ENCODE data around the gene NEK8.
A peak's percentile ranks its signal among the peaks of the same experiment; 100 is the strongest.

NEK8 gene

GRCh38 chr17:28703552-28704218, 24.9 kb upstream of the NEK8 start:
- no peaks in the 10 kb centered on the region for H3K27me3 ChIP-seq (ENCODE audit: low read depth)
- H3K36me3 ChIP-seq (replicated peaks): peaks cover 52% of the 10 kb centered on the region
- in situ Hi-C loops (cut with MboI; ENCODE audit: low sequenced_read_pairs): no loop called here
- no peaks in the 10 kb centered on the region; the same call in 1 of the 2 replicates for H3K9me3 ChIP-seq
- no peaks in the 10 kb centered on the region for H3K4me1 ChIP-seq
- no peak for DNase-seq (ENCODE audit: low spot score in 2 of 2)
- no peak overlapping the region for H3K4me3 ChIP-seq

GRCh38 chr17:28704219-28704858, 24.2 kb upstream of the NEK8 start:
- DNase-seq (ENCODE audit: low spot score in 2 of 2): no peak
- H3K27me3 ChIP-seq (ENCODE audit: low read depth): no peaks in the 10 kb centered on the region
- in situ Hi-C loops (cut with MboI; ENCODE audit: low sequenced_read_pairs): no loop called here
- H3K9me3 ChIP-seq: no peaks in the 10 kb centered on the region; the same call in 1 of the 2 replicates
- H3K4me3 ChIP-seq: no peak overlapping the region
- peaks cover 46% of the 10 kb centered on the region for H3K36me3 ChIP-seq (replicated peaks)
- H3K4me1 ChIP-seq: no peaks in the 10 kb centered on the region

- DNase-seq (ENCODE audit: low spot score in 2 of 2): no peak
- no peaks in the 10 kb centered on the region for H3K27me3 ChIP-seq (ENCODE audit: low read depth)
- no peak overlapping the region for H3K4me3 ChIP-seq
- H3K4me1 ChIP-seq: peaks cover 7% of the 10 kb centered on the region
- peaks cover 37% of the 10 kb centered on the region for H3K36me3 ChIP-seq (replicated peaks)
- in situ Hi-C loops (cut with MboI; ENCODE audit: low sequenced_read_pairs): no loop called here
- H3K9me3 ChIP-seq: no peaks in the 10 kb centered on the region; the same call in 1 of the 2 replicates
Measured at GRCh38 chr17:28705074-28705659, 23.4 kb upstream of the NEK8 start.

GRCh38 chr17:28705728-28706334, 22.8 kb upstream of the NEK8 start:
- H3K9me3 ChIP-seq: no peaks in the 10 kb centered on the region; the same call in 1 of the 2 replicates
- DNase-seq (ENCODE audit: low spot score in 2 of 2): no peak
- H3K36me3 ChIP-seq (replicated peaks): peaks cover 31% of the 10 kb centered on the region
- H3K4me3 ChIP-seq: no peak overlapping the region
- in situ Hi-C loops (cut with MboI; ENCODE audit: low sequenced_read_pairs): no loop called here
- no peaks in the 10 kb centered on the region for H3K27me3 ChIP-seq (ENCODE audit: low read depth)
- H3K4me1 ChIP-seq: peaks cover 12% of the 10 kb centered on the region

DNA sequence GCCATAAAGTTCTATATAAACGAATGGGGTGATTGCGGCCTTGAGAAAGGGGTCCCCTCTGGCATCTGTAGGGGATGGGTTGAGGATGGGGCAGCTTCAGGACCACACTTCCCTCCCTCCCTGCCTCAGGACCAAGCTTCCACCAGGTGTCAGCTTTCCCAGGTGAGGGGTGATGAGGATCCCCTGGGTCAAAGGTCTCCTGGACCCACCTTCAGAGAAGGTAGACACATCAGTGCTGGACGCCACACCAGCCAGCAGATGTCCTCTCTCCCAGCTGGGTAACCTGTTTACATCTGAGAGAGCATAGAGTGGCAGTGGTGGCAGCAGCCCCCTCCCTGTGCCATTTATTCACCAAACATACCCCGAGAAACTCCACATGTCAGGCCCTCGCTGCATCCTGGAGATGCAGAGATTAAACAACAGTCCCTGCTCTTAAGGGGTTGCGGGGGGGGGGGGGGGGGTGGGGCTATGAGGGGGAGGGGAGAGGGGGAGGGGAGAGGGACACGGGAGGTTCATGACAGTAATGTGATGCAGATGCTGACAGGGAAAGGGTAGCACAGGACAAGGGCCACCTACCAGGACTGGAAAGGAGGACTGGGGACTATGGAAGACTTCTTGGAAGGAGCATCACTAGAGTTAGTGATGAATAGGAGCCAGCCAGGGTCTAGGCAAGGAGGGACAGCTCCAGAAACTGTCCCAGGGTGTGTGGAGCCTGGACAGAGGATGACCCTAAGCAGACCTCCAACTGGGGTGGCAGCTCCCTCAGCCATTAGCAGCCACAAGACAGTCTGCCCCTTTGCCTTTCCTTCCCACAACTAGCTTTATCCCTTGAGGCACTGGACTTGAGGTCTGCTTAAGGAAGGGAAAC, 21.9 kb upstream of the NEK8 start:
- H3K36me3 ChIP-seq (replicated peaks): peaks cover 22% of the 10 kb centered on the region
- H3K4me1 ChIP-seq: peaks cover 15% of the 10 kb centered on the region
- H3K27me3 ChIP-seq (ENCODE audit: low read depth): no peaks in the 10 kb centered on the region
- in situ Hi-C loops (cut with MboI; ENCODE audit: low sequenced_read_pairs): no loop called here
- H3K4me3 ChIP-seq: no peak overlapping the region
- no peak for DNase-seq (ENCODE audit: low spot score in 2 of 2)
- H3K9me3 ChIP-seq: no peaks in the 10 kb centered on the region; the same call in 1 of the 2 replicates

GRCh38 chr17:28707339-28707720, 21.3 kb upstream of the NEK8 start:
- Histone ChIP-seq H3K36me3 (replicated peaks) (peaks cover 16% of the 10 kb centered on the region), H3K27me3 (ENCODE audit: low read depth) (no peaks in the 10 kb centered on the region), H3K4me1 (peaks cover 21% of the 10 kb centered on the region), H3K4me3 (no peak overlapping the region), H3K9me3 (no peaks in the 10 kb centered on the region; the same call in 1 of the 2 replicates)
- no peak for DNase-seq (ENCODE audit: low spot score in 2 of 2)
- in situ Hi-C loops (cut with MboI; ENCODE audit: low sequenced_read_pairs): no loop called here

DNA sequence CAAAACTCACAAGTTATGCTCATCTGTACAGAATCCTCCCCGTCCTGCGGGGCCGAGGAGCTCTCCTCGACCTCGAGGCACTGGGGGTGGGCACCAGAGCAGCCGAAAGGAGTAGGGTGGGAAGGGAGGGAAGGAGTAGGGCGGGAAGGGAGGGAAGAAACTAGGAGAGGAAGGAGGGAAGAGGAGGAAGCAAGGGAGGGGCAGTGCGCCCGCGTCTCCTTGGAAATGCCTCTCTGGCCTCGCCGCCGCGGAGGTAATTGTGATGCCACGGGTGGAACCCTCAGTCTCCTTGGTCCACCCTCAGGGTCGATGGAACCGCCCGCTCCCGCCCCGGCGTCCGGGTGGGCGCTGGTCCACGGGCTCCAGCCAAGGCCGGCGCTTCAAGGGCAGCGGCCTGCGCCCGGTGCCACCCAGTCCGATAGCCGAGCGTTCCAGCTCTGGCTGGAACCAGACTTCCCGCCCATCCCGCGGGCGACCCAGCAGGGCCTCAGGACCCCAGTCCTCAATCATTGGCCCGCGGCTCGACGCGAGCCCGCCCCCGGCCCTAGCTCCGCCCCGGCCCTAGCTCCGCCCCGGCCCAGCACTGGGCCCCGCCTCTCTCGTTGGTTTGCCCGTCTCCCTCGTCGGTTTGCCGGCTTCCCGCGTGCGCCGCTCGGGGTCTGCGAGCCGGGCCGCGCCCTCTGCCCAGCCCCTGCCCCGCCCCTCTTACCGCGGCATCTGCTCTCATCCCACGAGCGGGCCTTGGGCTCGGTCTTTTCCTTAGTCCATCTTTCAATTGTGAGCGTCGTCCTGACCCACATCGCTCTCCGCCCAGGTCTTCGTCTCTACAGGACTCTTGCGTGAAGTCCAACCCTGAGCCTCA, 17.5 kb upstream of the NEK8 start:
- Histone ChIP-seq H3K9me3 (no peaks in the 10 kb centered on the region; the same call in 1 of the 2 replicates), H3K36me3 (replicated peaks) (no peaks in the 10 kb centered on the region), H3K4me3 (peak overlapping the region; percentile 63), H3K4me1 (peaks cover 25% of the 10 kb centered on the region), H3K27me3 (ENCODE audit: low read depth) (no peaks in the 10 kb centered on the region)
- DNase-seq (ENCODE audit: low spot score in 2 of 2): peak; percentile 87 to 96
- in situ Hi-C loops (cut with MboI; ENCODE audit: low sequenced_read_pairs): no loop called here

DNA sequence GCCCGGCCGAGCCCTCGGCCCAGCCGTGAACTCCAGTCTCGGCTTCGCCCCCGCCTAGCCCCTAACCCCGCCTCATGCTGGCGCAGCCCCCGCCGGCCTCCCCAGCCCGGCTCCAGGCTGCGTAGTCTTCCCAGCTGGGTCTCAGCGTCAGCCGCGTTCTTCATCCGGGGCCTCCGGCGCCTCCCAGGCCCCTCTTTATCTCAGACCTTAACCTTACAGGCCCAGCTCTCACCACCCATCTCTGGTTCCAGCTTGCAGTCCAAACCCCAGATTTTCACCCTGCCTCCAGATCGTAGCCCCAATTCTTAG, 16.9 kb upstream of the NEK8 start, which contains the start of gene PROCA1:
PROCA1 (minus strand) TSS at position 166 of the 309 bp plus-strand sequence. CDS start 228 bp downstream, outside the sequence.
- Histone ChIP-seq H3K4me1 (peaks cover 25% of the 10 kb centered on the region), H3K36me3 (replicated peaks) (no peaks in the 10 kb centered on the region), H3K4me3 (peak within 1 kb of the TSS; percentile 63), H3K27me3 (ENCODE audit: low read depth) (no peaks in the 10 kb centered on the region), H3K9me3 (no peaks in the 10 kb centered on the region; the same call in 1 of the 2 replicates)
- peak in 1 of 2 experiments; percentile 20 for DNase-seq (ENCODE audit: low spot score in 2 of 2)
- in situ Hi-C loops (cut with MboI; ENCODE audit: low sequenced_read_pairs): no loop called here

DNA sequence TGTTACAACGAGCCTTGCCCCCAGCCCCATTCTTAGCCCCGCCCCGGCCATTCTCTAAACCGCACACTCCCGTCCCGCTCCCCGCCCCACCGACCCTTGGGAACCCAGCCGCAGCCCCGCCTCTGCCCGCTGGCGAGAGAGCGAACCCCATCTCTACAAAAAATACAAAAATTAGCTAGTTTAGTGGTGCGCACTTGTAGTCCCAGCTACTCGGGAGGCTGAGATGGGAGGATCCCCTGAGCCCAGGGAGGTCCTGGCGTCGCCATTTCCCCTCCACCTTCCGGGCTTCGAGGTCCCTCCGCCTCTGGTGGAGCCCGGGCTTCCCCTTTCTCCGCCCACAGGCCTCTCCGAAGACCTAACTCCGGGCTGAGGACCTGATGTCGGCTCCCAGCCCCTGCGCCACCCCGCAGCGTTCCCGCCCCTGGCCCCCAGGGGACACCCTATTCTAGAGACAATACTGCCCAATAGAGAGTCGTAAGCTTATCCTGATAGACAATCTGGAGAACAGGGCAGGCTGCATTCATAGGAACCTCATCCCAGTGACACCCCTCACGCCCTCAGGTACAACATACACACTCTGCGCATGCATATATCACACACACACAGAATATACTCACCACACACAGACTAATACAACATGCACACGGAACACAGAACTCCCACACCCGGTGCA, 16.4 kb upstream of the NEK8 start:
- no peaks in the 10 kb centered on the region; the same call in 1 of the 2 replicates for H3K9me3 ChIP-seq
- in situ Hi-C loops (cut with MboI; ENCODE audit: low sequenced_read_pairs): no loop called here
- no peaks in the 10 kb centered on the region for H3K36me3 ChIP-seq (replicated peaks)
- no peaks in the 10 kb centered on the region for H3K27me3 ChIP-seq (ENCODE audit: low read depth)
- peak overlapping the region; percentile 63 for H3K4me3 ChIP-seq
- peak; percentile 60 to 86 for DNase-seq (ENCODE audit: low spot score in 2 of 2)
- peaks cover 25% of the 10 kb centered on the region for H3K4me1 ChIP-seq

DNA sequence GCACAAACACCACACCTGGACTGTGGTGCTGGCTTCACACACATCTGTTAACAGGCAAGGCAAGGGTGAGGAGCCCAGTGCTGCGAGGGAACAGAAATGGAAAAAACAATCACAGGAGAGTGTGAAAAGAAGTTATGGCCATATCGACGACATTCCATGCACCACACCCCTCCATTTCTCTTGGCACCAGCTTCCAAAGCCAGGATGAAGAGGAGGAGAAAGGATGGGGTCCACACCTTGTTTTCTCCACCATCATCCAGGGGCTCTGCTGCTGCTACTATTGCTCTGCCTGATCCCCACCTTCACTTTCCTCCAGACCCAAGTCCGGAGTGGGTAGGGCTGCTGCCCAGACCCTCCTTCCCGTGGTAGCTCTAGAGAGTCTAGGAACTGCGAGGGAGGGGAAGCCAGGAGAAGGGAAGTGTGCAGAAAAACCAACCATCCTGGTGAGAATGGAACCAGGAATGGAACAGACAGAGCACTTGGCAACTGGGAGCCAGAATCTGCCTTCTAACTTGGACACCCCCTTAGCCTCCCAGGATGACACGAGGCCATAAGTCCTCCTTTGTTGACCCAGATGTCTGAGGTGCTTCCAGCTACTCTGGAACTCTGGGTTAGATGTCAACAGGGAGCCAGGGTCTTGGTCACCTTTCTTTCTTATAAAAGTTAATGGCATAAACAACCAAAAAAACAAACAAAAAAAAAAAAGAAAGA, 15.7 kb upstream of the NEK8 start:
- no peak overlapping the region for H3K4me3 ChIP-seq
- peaks cover 25% of the 10 kb centered on the region for H3K4me1 ChIP-seq
- in situ Hi-C loops (cut with MboI; ENCODE audit: low sequenced_read_pairs): no loop called here
- no peaks in the 10 kb centered on the region; the same call in 1 of the 2 replicates for H3K9me3 ChIP-seq
- H3K36me3 ChIP-seq (replicated peaks): no peaks in the 10 kb centered on the region
- no peak for DNase-seq (ENCODE audit: low spot score in 2 of 2)
- H3K27me3 ChIP-seq (ENCODE audit: low read depth): no peaks in the 10 kb centered on the region

DNA sequence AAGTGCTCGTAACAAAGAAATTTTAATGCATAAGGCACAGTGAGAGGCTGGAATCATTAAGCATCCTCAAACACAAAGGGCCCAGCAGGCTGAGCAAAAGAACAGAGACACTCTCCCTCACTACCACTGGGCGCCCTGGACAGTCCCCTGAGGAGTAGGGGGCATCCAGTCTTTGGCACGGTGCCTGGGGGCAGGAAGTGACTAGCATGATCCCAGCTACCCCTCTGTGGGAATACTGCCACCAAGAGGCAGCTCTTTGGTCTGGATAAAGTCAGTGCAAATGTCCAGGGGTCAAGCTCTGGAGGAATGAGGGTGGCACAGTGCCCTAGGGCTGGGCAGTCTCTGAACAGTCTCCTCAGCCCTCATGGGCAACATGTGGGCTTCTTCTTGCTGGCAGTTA, 14.3 kb upstream of the NEK8 start:
- no peak for DNase-seq (ENCODE audit: low spot score in 2 of 2)
- H3K9me3 ChIP-seq: no peaks in the 10 kb centered on the region
- no peaks in the 10 kb centered on the region for H3K27me3 ChIP-seq (ENCODE audit: low read depth)
- in situ Hi-C loops (cut with MboI; ENCODE audit: low sequenced_read_pairs): no loop called here
- peaks cover 37% of the 10 kb centered on the region for H3K4me1 ChIP-seq
- no peaks in the 10 kb centered on the region for H3K36me3 ChIP-seq (replicated peaks)
- H3K4me3 ChIP-seq: no peak overlapping the region

- Histone ChIP-seq H3K4me3 (no peak overlapping the region), H3K36me3 (replicated peaks) (peaks cover 4% of the 10 kb centered on the region), H3K9me3 (no peaks in the 10 kb centered on the region), H3K27me3 (ENCODE audit: low read depth) (no peaks in the 10 kb centered on the region), H3K4me1 (peaks cover 30% of the 10 kb centered on the region)
- no peak for DNase-seq (ENCODE audit: low spot score in 2 of 2)
- in situ Hi-C loops (cut with MboI; ENCODE audit: low sequenced_read_pairs): no loop called here
Measured at GRCh38 chr17:28715217-28715616, 13.4 kb upstream of the NEK8 start.
